A549 (cell line): Measurements from ENCODE around the gene OBSL1. TPM values are rescaled to one million over a fixed set of nuclear protein-coding genes. Genes with fewer than 3 reads are reported as not detected.
A peak's percentile ranks its signal among the peaks of the same experiment; 100 is the strongest.

Experiments used
- ATAC-seq, 2 experiments: fragments of 200-7000 bp in 1 of 2; fragments of >200 bp in 1 of 2; cut with Nextera tagmentation in 1 of 2; cut with Tn5 transposase in 1 of 2; 3 replicates each; pipeline versions ENCODE4 v1.8.0 to v1.9.1; 2018 to 2020; ENCODE audit warnings: mild to moderate bottlenecking in 1 of 2, moderate library complexity in 1 of 2
- CTCF ChIA-PET: fragments of 300-600 bp; sonication (Branson Sonifier 250); formaldehyde crosslinking; extraction: SDS; loops from one replicate; lab custom pipeline; 2021; ENCODE audit warnings: antibody characterized with exemption, inconsistent platforms; lab: Yijun Ruan, JAX
- POLR2A ChIA-PET: fragments of 350-600 bp; formaldehyde crosslinking; extraction: SDS; loops from one replicate; lab custom pipeline; 2021; ENCODE audit warnings: antibody characterized with exemption, inconsistent platforms; lab: Yijun Ruan, JAX
- DNase-seq, 2 experiments: peaks; one replicate each; pipeline versions ENCODE4 v3.0.0 to v3.0.0-alpha.2; 2011 to 2016; ENCODE audit warnings: low read depth in 1 of 2, low spot score in 1 of 2
- FAIRE-seq: peaks from 2 replicates; lab custom pipeline; 2011; peaks lifted over from hg19 to GRCh38; lab: Jason Lieb, UNC
- H3K27ac ChIP-seq, 2 experiments: fragments of >200 bp; sonication (Bioruptor Twin); formaldehyde crosslinking; 3 replicates each; pipeline ENCODE4 v1.5.1; 2016 to 2017
- H3K4me1 ChIP-seq: fragments of >200 bp; sonication (Bioruptor Twin); formaldehyde crosslinking; 3 replicates; pipeline ENCODE4 v1.6.1; 2016
- H3K4me2 ChIP-seq: fragments of >200 bp; sonication (Bioruptor Twin); formaldehyde crosslinking; 3 replicates; pipeline ENCODE4 v1.6.1; 2016
- H3K4me3 ChIP-seq: fragments of >200 bp; sonication (Bioruptor Twin); formaldehyde crosslinking; 3 replicates; pipeline ENCODE4 v1.5.1; 2016
- H3K9me3 ChIP-seq: fragments of >200 bp; sonication (Bioruptor Twin); formaldehyde crosslinking; 3 replicates; pipeline ENCODE4 v1.6.1; 2016
- CBX2 ChIP-seq: fragments of 200-600 bp; sonication (generic); IDR thresholded peaks from 2 replicates; pipeline ENCODE4 v1.6.1; 2016; ENCODE audit warnings: low read depth, mild to moderate bottlenecking, borderline replicate concordance
- CBX8 ChIP-seq: fragments of 200-600 bp; sonication (generic); IDR thresholded peaks from 2 replicates; pipeline ENCODE4 v1.6.1; 2016
- EHMT2 ChIP-seq: fragments of 200-600 bp; sonication (generic); IDR thresholded peaks from 2 replicates; pipeline ENCODE4 v1.6.1; 2016; ENCODE audit warnings: antibody characterized with exemption, low read depth, mild to moderate bottlenecking, moderate library complexity
- FOSB ChIP-seq: fragments of 250-450 bp; sonication (Bioruptor Pico); IDR thresholded peaks from 2 replicates; pipeline ENCODE4 v1.5.0; 2020; ENCODE audit warnings: mild to moderate bottlenecking, moderate library complexity
- HOXA7 ChIP-seq: fragments of 250-450 bp; sonication (Bioruptor Pico); IDR thresholded peaks from 2 replicates; pipeline ENCODE4 v1.5.0; 2020; ENCODE audit warnings: mild to moderate bottlenecking, moderate library complexity
- KDM1A ChIP-seq: fragments of 200-600 bp; sonication (generic); IDR thresholded peaks from 2 replicates; pipeline ENCODE4 v1.6.1; 2016; ENCODE audit warnings: low read depth, mild to moderate bottlenecking
- PHF8 ChIP-seq: fragments of 200-600 bp; sonication (generic); IDR thresholded peaks from 2 replicates; pipeline ENCODE4 v1.6.1; 2016; ENCODE audit warnings: low read depth, mild to moderate bottlenecking, antibody characterized with exemption, moderate library complexity, borderline replicate concordance
- TFCP2L1 ChIP-seq: fragments of 250-450 bp; sonication (Bioruptor Pico); IDR thresholded peaks from 2 replicates; pipeline ENCODE4 v1.5.0; 2021; ENCODE audit warnings: mild to moderate bottlenecking
- ZSCAN20 ChIP-seq: fragments of 250-450 bp; sonication (Bioruptor Pico); IDR thresholded peaks from 2 replicates; pipeline ENCODE4 v1.8.0; 2022; ENCODE audit warnings: mild to moderate bottlenecking, moderate library complexity
- WGBS: methylation state at CpG from one replicate; pipeline ENCODE4 v1.1.6; 2017; ENCODE audit errors: missing lambda C conversion rate; 5-methylcytosine and 5-hydroxymethylcytosine counted together
- polyA plus RNA-seq, 4 experiments: library from polyadenylated mRNA; depleted of rRNA in 3 of 4; stranded (reverse); fragments of >200 nt; fragmentation: RNase III in 1 of 4; extraction: RNeasy Plus Mini Kit Qiagen cat#74134 plus additional on column Dnase treatment in 1 of 4; gene quantifications; 2 replicates in 3 of 4; 3 replicates in 1 of 4; pipeline ENCODE4 v1.2.3, GENCODE V29; 2011 to 2017
- TF ChIP-seq, protein P1 (sequence below): fragments of 200-600 bp; sonication (generic); IDR thresholded peaks from 2 replicates; pipeline ENCODE4 v1.6.1; 2016; ENCODE audit warnings: antibody characterized with exemption, mild to moderate bottlenecking, moderate library complexity
- TF ChIP-seq, protein P2 (sequence below): fragments of 150-350 bp; IDR thresholded peaks from 2 replicates; pipeline ENCODE4 v1.6.1; 2014; ENCODE audit warnings: low read depth, mild to moderate bottlenecking, low read length
- TF ChIP-seq, protein P3 (sequence below): fragments of 250-450 bp; sonication (Bioruptor Pico); IDR thresholded peaks from 2 replicates; pipeline ENCODE4 v1.5.0; 2020; ENCODE audit warnings: low read depth, mild to moderate bottlenecking, moderate library complexity
- TF ChIP-seq, protein P4 (sequence below): IDR thresholded peaks from 2 replicates; pipeline ENCODE4 v1.6.1; 2012; ENCODE audit warnings: low read depth, borderline replicate concordance
- TF ChIP-seq, protein P5 (sequence below): IDR thresholded peaks from 2 replicates; pipeline ENCODE4 v1.6.1; 2012

OBSL1 gene
- polyA plus RNA-seq, 2 of the 4 experiments (the other 2 are of a cell fraction) = 14.4 to 31.8 TPM

DNA sequence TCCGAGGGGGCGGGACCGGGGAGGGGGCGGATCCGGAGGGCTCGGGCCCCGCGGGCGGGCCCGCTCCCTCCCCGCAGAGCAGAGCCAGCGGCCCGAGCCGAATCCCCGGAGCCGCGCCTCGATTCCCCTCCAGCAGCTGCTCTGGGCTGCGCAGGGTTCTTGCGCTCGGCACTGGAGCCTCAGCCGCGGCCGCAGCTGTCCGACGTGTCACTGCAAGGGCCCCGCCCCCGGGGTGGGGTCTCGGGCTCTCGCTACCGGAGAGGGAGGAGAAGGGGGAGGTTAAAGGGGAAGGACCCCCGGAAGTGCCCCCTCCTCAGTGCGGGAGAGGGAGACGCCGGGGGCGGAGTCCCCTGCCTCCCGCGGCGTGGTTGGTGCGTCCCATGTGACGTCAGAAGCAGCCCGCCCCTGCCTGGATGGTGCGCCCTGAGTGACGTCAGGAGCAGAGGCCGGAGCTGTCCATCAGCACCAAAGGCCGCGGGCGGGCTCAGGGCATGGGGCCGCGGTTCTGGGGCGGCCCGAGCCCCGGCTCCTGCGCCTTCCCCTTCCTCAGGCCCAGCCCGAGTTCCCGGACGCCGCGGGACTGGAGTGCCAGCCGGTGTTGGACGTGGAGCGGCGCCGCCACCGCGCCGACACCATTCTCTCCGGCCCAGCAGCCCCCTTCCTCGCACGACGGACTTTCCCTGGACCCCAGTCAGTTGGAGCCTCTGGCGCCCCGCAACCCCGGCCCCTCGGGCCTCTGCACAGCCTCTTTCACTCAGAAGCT, 27.6 kb downstream of the OBSL1 start, which contains the start of the genes CHPF and TMEM198 (continued):
- TF ChIP-seq, protein P1, sequence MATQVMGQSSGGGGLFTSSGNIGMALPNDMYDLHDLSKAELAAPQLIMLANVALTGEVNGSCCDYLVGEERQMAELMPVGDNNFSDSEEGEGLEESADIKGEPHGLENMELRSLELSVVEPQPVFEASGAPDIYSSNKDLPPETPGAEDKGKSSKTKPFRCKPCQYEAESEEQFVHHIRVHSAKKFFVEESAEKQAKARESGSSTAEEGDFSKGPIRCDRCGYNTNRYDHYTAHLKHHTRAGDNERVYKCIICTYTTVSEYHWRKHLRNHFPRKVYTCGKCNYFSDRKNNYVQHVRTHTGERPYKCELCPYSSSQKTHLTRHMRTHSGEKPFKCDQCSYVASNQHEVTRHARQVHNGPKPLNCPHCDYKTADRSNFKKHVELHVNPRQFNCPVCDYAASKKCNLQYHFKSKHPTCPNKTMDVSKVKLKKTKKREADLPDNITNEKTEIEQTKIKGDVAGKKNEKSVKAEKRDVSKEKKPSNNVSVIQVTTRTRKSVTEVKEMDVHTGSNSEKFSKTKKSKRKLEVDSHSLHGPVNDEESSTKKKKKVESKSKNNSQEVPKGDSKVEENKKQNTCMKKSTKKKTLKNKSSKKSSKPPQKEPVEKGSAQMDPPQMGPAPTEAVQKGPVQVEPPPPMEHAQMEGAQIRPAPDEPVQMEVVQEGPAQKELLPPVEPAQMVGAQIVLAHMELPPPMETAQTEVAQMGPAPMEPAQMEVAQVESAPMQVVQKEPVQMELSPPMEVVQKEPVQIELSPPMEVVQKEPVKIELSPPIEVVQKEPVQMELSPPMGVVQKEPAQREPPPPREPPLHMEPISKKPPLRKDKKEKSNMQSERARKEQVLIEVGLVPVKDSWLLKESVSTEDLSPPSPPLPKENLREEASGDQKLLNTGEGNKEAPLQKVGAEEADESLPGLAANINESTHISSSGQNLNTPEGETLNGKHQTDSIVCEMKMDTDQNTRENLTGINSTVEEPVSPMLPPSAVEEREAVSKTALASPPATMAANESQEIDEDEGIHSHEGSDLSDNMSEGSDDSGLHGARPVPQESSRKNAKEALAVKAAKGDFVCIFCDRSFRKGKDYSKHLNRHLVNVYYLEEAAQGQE = peak; percentile 93
- no peak for TF ChIP-seq KDM1A
- TF ChIP-seq, protein P2, sequence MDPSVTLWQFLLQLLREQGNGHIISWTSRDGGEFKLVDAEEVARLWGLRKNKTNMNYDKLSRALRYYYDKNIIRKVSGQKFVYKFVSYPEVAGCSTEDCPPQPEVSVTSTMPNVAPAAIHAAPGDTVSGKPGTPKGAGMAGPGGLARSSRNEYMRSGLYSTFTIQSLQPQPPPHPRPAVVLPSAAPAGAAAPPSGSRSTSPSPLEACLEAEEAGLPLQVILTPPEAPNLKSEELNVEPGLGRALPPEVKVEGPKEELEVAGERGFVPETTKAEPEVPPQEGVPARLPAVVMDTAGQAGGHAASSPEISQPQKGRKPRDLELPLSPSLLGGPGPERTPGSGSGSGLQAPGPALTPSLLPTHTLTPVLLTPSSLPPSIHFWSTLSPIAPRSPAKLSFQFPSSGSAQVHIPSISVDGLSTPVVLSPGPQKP = no peak
- TF ChIP-seq CBX8 = no peak
- TF ChIP-seq, protein P3, sequence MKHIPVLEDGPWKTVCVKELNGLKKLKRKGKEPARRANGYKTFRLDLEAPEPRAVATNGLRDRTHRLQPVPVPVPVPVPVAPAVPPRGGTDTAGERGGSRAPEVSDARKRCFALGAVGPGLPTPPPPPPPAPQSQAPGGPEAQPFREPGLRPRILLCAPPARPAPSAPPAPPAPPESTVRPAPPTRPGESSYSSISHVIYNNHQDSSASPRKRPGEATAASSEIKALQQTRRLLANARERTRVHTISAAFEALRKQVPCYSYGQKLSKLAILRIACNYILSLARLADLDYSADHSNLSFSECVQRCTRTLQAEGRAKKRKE (CRISPR knock-in tag) = no peak
- no peak for TF ChIP-seq TFCP2L1 (CRISPR knock-in tag)
- TF ChIP-seq, protein P4, sequence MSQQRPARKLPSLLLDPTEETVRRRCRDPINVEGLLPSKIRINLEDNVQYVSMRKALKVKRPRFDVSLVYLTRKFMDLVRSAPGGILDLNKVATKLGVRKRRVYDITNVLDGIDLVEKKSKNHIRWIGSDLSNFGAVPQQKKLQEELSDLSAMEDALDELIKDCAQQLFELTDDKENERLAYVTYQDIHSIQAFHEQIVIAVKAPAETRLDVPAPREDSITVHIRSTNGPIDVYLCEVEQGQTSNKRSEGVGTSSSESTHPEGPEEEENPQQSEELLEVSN = no peak
- TF ChIP-seq, protein P5, sequence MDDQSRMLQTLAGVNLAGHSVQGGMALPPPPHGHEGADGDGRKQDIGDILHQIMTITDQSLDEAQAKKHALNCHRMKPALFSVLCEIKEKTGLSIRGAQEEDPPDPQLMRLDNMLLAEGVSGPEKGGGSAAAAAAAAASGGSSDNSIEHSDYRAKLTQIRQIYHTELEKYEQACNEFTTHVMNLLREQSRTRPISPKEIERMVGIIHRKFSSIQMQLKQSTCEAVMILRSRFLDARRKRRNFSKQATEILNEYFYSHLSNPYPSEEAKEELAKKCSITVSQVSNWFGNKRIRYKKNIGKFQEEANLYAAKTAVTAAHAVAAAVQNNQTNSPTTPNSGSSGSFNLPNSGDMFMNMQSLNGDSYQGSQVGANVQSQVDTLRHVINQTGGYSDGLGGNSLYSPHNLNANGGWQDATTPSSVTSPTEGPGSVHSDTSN = no peak
- TF ChIP-seq, all 56 proteins: peak for 6

DNA sequence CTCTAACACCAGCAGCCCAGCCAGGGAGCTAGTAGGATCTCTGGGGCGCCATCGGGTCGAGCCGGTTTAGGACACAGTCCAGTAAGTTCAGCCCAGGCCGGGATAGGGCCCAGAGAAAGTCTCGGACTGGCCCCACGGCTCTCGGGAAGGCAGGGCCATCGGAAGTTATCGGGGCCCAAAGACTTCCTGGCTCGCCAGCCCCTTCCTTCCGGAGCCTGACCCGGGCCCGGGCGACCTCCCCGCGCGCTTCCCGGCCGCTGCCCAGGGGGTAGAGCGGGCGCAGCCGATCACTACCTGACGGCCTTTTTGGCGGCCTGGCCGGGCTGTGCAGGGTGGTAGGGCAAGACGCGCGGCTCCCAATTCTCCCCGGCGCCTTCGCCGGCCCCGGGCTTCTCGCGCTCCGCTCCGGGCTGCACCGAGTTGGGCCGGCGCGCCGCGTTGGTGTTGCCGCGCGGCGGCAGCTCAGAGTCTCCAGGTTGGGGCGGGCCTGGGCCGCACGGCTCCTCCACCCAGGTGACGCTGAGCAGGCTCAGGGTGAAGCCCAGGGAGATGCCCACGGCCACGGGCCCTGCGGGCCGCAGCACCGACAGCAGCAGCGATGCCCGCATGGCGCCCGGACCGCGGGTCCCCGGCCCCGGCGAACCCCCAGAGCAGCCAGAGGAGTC, 28.3 kb downstream of the OBSL1 start:
- ATAC-seq (peak; percentile 57 to 68), DNase-seq (peak in 1 of 2 experiments; percentile 28)
- peak overlapping the region; percentile 58 to 89 for H3K27ac ChIP-seq

More for the DNA sequence above, 28.3 kb downstream of the OBSL1 start:
- no peak for FAIRE-seq
- TF ChIP-seq EHMT2 (no peak), CBX2 (no peak), PHF8 (peak; percentile 76), ZSCAN20 (CRISPR knock-in tag) (no peak), FOSB (CRISPR knock-in tag) (no peak), HOXA7 (no peak), KDM1A (no peak)
- TF ChIP-seq, protein P3 (CRISPR knock-in tag) = no peak
- ChIA-PET CTCF (interaction anchor here (0.7 to 79.1 kb wide), 15 partner anchors 9 to 147 kb away, joined by 3 to 3291 read pairs (median 7); partner anchors contain the start of genes ASIC4, GMPPA, INHA and OBSL1), POLR2A (interaction anchor here (1.7 kb wide), 1 partner anchor 55 kb away, joined by 5 read pairs; the partner anchor contains the start of gene STK11IP)
- WGBS = 9% methylated on average over 5 of the region's 66 CpGs
- no peaks in the 10 kb centered on the region for H3K9me3 ChIP-seq
- peaks cover 12% of the 10 kb centered on the region for H3K4me1 ChIP-seq
- H3K4me2 ChIP-seq = peak overlapping the region; percentile 89
- peak overlapping the region; percentile 61 for H3K4me3 ChIP-seq
